Measurements from ENCODE around the gene ZNF480. TPM values are rescaled to one million over a fixed set of nuclear protein-coding genes. Genes with fewer than 3 reads are reported as not detected.
"Not testable (repeated sequence)": the region's sequence is repeated elsewhere in the genome, so short reads cannot be mapped to it uniquely, and the experiment has no call there.

Gene ZNF480
- polyA plus RNA-seq, 1 donor = 18.3 TPM

- DNase-seq = peak; percentile 88
These were observed 39.3 kb downstream of the ZNF480 start, which contains the start of gene ZNF610 for GRCh38 chr19:52336117-52336790. Gene ZNF610 (plus strand): TSS chr19:52336243. CDS start chr19:52349173, 12,930 bp downstream.

- DNase-seq = peak; percentile 17
These were observed 39.9 kb downstream of the ZNF480 start for GRCh38 chr19:52336791-52337381.

GRCh38 chr19:52339022-52339421 is 42.1 kb downstream of the ZNF480 start:
- DNase-seq = not testable (repeated sequence)

GRCh38 chr19:52343548-52343947 is 46.6 kb downstream of the ZNF480 start:
- DNase-seq = peak; percentile 84

GRCh38 chr19:52345162-52345561 is 48.2 kb downstream of the ZNF480 start:
- no peak for DNase-seq

GRCh38 chr19:52351512-52351911 is 54.5 kb downstream of the ZNF480 start:
- no peak for DNase-seq

- no peak for DNase-seq
These were observed 69.5 kb downstream of the ZNF480 start for GRCh38 chr19:52366414-52366824.

- DNase-seq = peak; percentile 96
These were observed 72.8 kb downstream of the ZNF480 start, which contains the start of gene ZNF880 for GRCh38 chr19:52369559-52370340. Gene ZNF880 (plus strand): TSS chr19:52369923. CDS start chr19:52369966, 43 bp downstream.

- DNase-seq = no peak
These were observed 73.4 kb downstream of the ZNF480 start for GRCh38 chr19:52370341-52370710.

Other genes with a start within 250 kb of the ZNF480 start
- 26.6 TPM for gene ZNF432, start 248.3 kb upstream of the ZNF480 start, polyA plus RNA-seq (ENCODE audit: insufficient read length)
- gene ZNF841, start 201.4 kb upstream of the ZNF480 start, polyA plus RNA-seq (ENCODE audit: insufficient read length) = 27.5 TPM
- gene ZNF616, start 157.2 kb upstream of the ZNF480 start, polyA plus RNA-seq (ENCODE audit: insufficient read length) = 24.0 TPM
- gene ZNF836, start 125.5 kb upstream of the ZNF480 start, polyA plus RNA-seq (ENCODE audit: insufficient read length) = 19.2 TPM
- 396 TPM for gene PPP2R1A, start 107.1 kb upstream of the ZNF480 start, polyA plus RNA-seq (ENCODE audit: insufficient read length)
- gene ZNF766, start 27.6 kb upstream of the ZNF480 start, polyA plus RNA-seq (ENCODE audit: insufficient read length) = 22.0 TPM
- gene ZNF610, start 39.1 kb downstream of the ZNF480 start, polyA plus RNA-seq (ENCODE audit: insufficient read length) = 14.9 TPM
- 31.7 TPM for gene ZNF880, start 72.8 kb downstream of the ZNF480 start, polyA plus RNA-seq (ENCODE audit: insufficient read length)
- 63.3 TPM for gene ZNF528, start 100.7 kb downstream of the ZNF480 start, polyA plus RNA-seq (ENCODE audit: insufficient read length)
- gene ZNF534, start 132.0 kb downstream of the ZNF480 start, polyA plus RNA-seq (ENCODE audit: insufficient read length) = 1.2 TPM
- gene ZNF578, start 156.4 kb downstream of the ZNF480 start, polyA plus RNA-seq (ENCODE audit: insufficient read length) = 7.9 TPM
- 23.9 TPM for gene ZNF808, start 230.5 kb downstream of the ZNF480 start, polyA plus RNA-seq (ENCODE audit: insufficient read length)